SK-N-MC (cell line): ENCODE data around the gene CLDND2.

ENCODE experiments used
- EZH2 ChIP-seq: fragments of 200-600 bp; sonication (generic); IDR thresholded peaks from one replicate; pipeline ENCODE4 v1.6.1; 2017; ENCODE audit warnings: antibody characterized with exemption
- FOXP2 ChIP-seq: optimal IDR thresholded peaks from 2 replicates; pipeline ENCODE3; 2011; ENCODE audit warnings: mild to moderate bottlenecking, moderate library complexity; ENCODE audit not compliant: insufficient read depth; ENCODE audit errors: extremely low read length, control extremely low read depth
- POLR2AphosphoS5 ChIP-seq: IDR thresholded peaks from 2 replicates; pipeline ENCODE4 v1.6.1; 2012; ENCODE audit warnings: mild to moderate bottlenecking, low read depth, low read length, borderline replicate concordance

DNA sequence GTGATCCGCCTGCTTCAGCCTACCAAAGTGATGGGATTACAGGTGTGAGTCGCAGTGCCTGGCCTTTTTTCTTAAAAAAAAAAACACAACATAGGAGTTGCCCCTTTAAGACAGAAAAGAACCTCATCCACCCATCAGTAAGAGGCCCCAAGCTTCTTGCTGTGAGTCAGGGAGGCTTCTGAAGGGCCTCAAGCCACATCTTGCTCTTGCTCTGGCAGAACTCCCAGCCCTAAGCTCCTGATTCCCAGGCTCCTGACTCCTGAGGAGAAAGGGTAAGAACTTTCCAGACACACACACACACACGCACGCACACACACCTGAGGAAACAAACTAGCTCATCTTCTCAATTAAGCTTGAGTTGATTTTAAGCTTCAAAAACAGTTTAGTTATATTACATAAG lies 9.5 kb downstream of the CLDND2 start:
- TF ChIP-seq EZH2: no peak
- TF ChIP-seq POLR2AphosphoS5: no peak
- no peak for TF ChIP-seq FOXP2
